ENCODE data around the gene MASP2. TPM values are rescaled to one million over a fixed set of nuclear protein-coding genes. Genes with fewer than 3 reads are reported as not detected.
A peak's percentile ranks its signal among the peaks of the same experiment; 100 is the strongest.

Gene MASP2
- total and polyA plus RNA-seq, 2 donors (not counting 1 experiment from before 2014, with no cell fraction given), result 0.06 TPM; not detected in 1

DNA sequence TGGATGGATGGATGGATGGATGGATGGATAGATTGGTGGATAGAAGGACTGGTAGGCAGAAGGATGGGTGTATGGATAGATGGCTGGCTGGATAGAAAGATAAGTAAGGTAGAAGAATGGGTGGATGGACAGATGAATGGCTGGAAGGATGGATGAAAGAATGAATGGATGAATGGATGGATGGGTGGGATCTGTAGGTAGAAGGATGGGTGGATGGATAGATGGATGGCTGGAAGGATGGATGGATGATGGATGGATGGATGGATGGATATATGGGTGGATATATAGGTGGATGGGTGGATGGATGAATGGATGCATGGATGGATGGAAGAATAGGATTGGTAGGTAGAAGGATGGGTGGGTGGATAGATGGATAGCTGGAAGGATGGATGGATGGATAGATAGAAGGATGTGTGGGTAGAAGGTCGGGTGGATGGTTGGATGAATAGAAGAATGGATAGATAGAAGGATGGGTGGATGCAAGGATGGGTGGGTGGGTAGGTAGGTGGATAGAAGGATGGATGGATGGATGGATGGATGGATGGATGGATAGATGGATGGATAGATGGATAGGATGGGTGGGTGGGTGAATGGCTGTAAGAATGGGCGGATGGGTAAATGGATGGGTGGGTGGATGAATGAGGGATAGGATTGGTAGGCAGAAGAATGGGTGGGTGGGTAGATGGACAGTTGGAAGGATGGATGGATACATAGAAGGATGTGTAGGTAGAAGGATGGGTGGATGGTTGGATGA lies 7.5 kb downstream of the MASP2 start:
- H3K4me1 Mint-ChIP-seq, result peaks cover 4% of the 10 kb centered on the region
- Histone ChIP-seq H3K27me3 (replicated peaks in 1 of 4; ENCODE audit: control extremely low read depth in 1 of 4, control insufficient read depth in 3 of 4, insufficient read depth in 4 of 4, low read length in 3 of 4) (peaks cover 0 to 13% (median 2%) of the 10 kb centered on the region in 4 experiments), H3K9me3 (ENCODE audit: control extremely low read depth in 1 of 3, control insufficient read depth in 2 of 3, insufficient read depth in 1 of 3, low read length in 2 of 3) (no peaks in the 10 kb centered on the region), H4K20me1 (ENCODE audit: control insufficient read depth, insufficient read depth, low read length, poor library complexity, severe bottlenecking) (no peaks in the 10 kb centered on the region), H3K4me3 (ENCODE audit: control extremely low read depth in 1 of 5, extremely low read depth in 1 of 5, insufficient read depth in 1 of 5, low read depth in 2 of 5, low read length in 4 of 5) (no peak overlapping the region), H3K36me3 (replicated peaks in 1 of 2; ENCODE audit: control extremely low read depth in 1 of 2, control insufficient read depth in 1 of 2, extremely low read depth in 1 of 2, insufficient read depth in 2 of 2, low read length in 1 of 2) (no peaks in the 10 kb centered on the region), H3K27ac (ENCODE audit: low read length in 2 of 2) (no peak overlapping the region), H2AFZ (ENCODE audit: insufficient read depth, low read depth, low read length, poor library complexity, severe bottlenecking) (no peak overlapping the region), H3K79me2 (ENCODE audit: control insufficient read depth, insufficient read depth, low read length) (no peaks in the 10 kb centered on the region), H3K4me2 (replicated peaks; ENCODE audit: low read depth, low read length, poor library complexity, severe bottlenecking) (no peak overlapping the region), H3K9ac (ENCODE audit: low read length) (no peak overlapping the region), H3K4me1 (ENCODE audit: control insufficient read depth in 2 of 2, insufficient read depth in 2 of 2, low read length in 2 of 2) (peaks cover 0 to 3% of the 10 kb centered on the region in 2 donors)
- peaks cover 7% of the 10 kb centered on the region for H3K27me3 Mint-ChIP-seq
- no peak overlapping the region for H3K4me3 Mint-ChIP-seq
- no peak for ATAC-seq (ENCODE audit: low read depth)
- ChIA-PET POLR2A (no interaction called here), CTCF (interaction anchor here (0.6 to 3.9 kb wide), 6 partner anchors 21 to 1626 kb away, joined by 3 to 156 read pairs (median 14); partner anchors contain the start of genes EXOSC10, NPPA and SRM)
- no peaks in the 10 kb centered on the region for H3K9me3 Mint-ChIP-seq (ENCODE audit: insufficient read depth)
- WGBS (ENCODE audit: insufficient coverage), result 66% methylated on average over 2 of the region's 2 CpGs
- DNase-seq, result no peak
- TF ChIP-seq, protein P1, sequence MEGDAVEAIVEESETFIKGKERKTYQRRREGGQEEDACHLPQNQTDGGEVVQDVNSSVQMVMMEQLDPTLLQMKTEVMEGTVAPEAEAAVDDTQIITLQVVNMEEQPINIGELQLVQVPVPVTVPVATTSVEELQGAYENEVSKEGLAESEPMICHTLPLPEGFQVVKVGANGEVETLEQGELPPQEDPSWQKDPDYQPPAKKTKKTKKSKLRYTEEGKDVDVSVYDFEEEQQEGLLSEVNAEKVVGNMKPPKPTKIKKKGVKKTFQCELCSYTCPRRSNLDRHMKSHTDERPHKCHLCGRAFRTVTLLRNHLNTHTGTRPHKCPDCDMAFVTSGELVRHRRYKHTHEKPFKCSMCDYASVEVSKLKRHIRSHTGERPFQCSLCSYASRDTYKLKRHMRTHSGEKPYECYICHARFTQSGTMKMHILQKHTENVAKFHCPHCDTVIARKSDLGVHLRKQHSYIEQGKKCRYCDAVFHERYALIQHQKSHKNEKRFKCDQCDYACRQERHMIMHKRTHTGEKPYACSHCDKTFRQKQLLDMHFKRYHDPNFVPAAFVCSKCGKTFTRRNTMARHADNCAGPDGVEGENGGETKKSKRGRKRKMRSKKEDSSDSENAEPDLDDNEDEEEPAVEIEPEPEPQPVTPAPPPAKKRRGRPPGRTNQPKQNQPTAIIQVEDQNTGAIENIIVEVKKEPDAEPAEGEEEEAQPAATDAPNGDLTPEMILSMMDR (IDR thresholded peaks at IDR 0.05), result no peak
- no peak overlapping the region for H3K27ac Mint-ChIP-seq
- intact Hi-C loops (cut with micrococcal nuclease), result loop anchor here (5.0 kb wide), 1 partner anchor 203 kb away; no protein-coding TSS in a partner anchor

DNA sequence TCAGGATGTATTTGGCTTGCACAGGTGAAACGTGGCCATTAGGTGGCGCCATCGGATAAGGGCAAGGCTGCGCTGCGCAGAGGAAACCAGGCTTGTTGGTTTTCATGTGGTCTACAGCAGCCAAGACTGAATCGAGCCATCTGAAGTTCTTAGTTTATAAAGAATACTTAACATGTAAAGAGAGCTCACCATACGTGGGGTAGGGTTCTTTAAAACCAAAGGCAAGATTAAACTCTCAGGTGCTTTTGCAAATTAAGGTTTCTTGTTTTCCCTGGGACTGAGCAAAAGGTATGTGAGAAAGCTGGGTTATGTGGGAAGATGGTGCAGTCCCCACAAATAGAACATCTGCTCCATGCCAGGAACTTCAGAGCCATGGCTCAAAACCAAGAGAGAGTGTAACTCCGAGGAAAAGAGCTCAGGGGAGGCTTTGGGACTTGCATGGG lies 9.3 kb downstream of the MASP2 start:
- Histone ChIP-seq H3K4me3 (ENCODE audit: control extremely low read depth in 1 of 5, extremely low read depth in 1 of 5, insufficient read depth in 1 of 5, low read depth in 2 of 5, low read length in 4 of 5) (no peak overlapping the region), H3K27me3 (replicated peaks in 1 of 4; ENCODE audit: control extremely low read depth in 1 of 4, control insufficient read depth in 3 of 4, insufficient read depth in 4 of 4, low read length in 3 of 4) (peaks cover 0 to 13% (median 2%) of the 10 kb centered on the region in 4 experiments), H3K36me3 (replicated peaks in 1 of 2; ENCODE audit: control extremely low read depth in 1 of 2, control insufficient read depth in 1 of 2, extremely low read depth in 1 of 2, insufficient read depth in 2 of 2, low read length in 1 of 2) (no peaks in the 10 kb centered on the region), H3K9me3 (ENCODE audit: control extremely low read depth in 1 of 3, control insufficient read depth in 2 of 3, insufficient read depth in 1 of 3, low read length in 2 of 3) (no peaks in the 10 kb centered on the region), H2AFZ (ENCODE audit: insufficient read depth, low read depth, low read length, poor library complexity, severe bottlenecking) (no peak overlapping the region), H3K27ac (ENCODE audit: low read length in 2 of 2) (no peak overlapping the region), H3K9ac (ENCODE audit: low read length) (no peak overlapping the region), H3K79me2 (ENCODE audit: control insufficient read depth, insufficient read depth, low read length) (no peaks in the 10 kb centered on the region), H3K4me1 (ENCODE audit: control insufficient read depth in 2 of 2, insufficient read depth in 2 of 2, low read length in 2 of 2) (peaks cover 0 to 3% of the 10 kb centered on the region in 2 donors), H3K4me2 (replicated peaks; ENCODE audit: low read depth, low read length, poor library complexity, severe bottlenecking) (no peak overlapping the region), H4K20me1 (ENCODE audit: control insufficient read depth, insufficient read depth, low read length, poor library complexity, severe bottlenecking) (no peaks in the 10 kb centered on the region)
- H3K9me3 Mint-ChIP-seq (ENCODE audit: insufficient read depth), result no peaks in the 10 kb centered on the region
- no peak overlapping the region for H3K4me3 Mint-ChIP-seq
- DNase-seq (peak; percentile 90), ATAC-seq (ENCODE audit: low read depth) (peak; percentile 98)
- POLR2A ChIA-PET, result interaction anchor here (0.7 to 1.3 kb wide), 2 partner anchors 23 to 324 kb away, joined by 3 to 6 read pairs; partner anchors contain the start of gene SRM
- TF ChIP-seq, protein P1 (IDR thresholded peaks at IDR 0.05), result peak; percentile 99
- TF ChIP-seq EZH2 (IDR thresholded peaks at IDR 0.05; ENCODE audit: borderline replicate concordance, insufficient read depth, low read depth, low read length, poor library complexity, severe bottlenecking), result no peak
- peaks cover 4% of the 10 kb centered on the region for H3K4me1 Mint-ChIP-seq
- intact Hi-C loops (cut with micrococcal nuclease), result loop anchor here (1.0 to 5.0 kb wide), 5 partner anchors 62 to 857 kb away; partner anchors contain the start of gene EXOSC10
- H3K27ac Mint-ChIP-seq, result no peak overlapping the region
- peaks cover 7% of the 10 kb centered on the region for H3K27me3 Mint-ChIP-seq
- CTCF ChIA-PET, result interaction anchor here (0.5 to 3.9 kb wide), 74 partner anchors 9 to 915 kb away, joined by 3 to 156 read pairs (median 5); partner anchors contain the start of genes AGTRAP, EXOSC10, FBXO6 and MASP2
- WGBS (ENCODE audit: insufficient coverage), result 0% methylated on average over 5 of the region's 8 CpGs
